ENCODE measurements around the gene XPR1. TPM values are rescaled to one million over a fixed set of nuclear protein-coding genes. Genes with fewer than 3 reads are reported as not detected.

Gene XPR1
- total RNA-seq, 1 donor, result 25.7 TPM

GRCh38 chr1:180841415-180841814, 209.6 kb downstream of the XPR1 start:
- Histone ChIP-seq H3K4me2 (ENCODE audit: insufficient read depth, low read length) (no peak overlapping the region), H3K36me3 (ENCODE audit: insufficient read depth, low read length) (no peaks in the 10 kb centered on the region), H4K20me1 (ENCODE audit: insufficient read depth, low read length) (no peaks in the 10 kb centered on the region), H3K27me3 (ENCODE audit: insufficient read depth, low read length) (no peaks in the 10 kb centered on the region), H3K4me1 (ENCODE audit: insufficient read depth, low read length) (peaks cover 17% of the 10 kb centered on the region), H3K27ac (ENCODE audit: low read depth, low read length) (peak overlapping the region; percentile 85), H3K4me3 (ENCODE audit: insufficient read depth, low read length) (no peak overlapping the region), H3K9me3 (ENCODE audit: low read depth, low read length) (no peaks in the 10 kb centered on the region), H3K79me2 (ENCODE audit: insufficient read depth, low read length) (no peaks in the 10 kb centered on the region), H2AFZ (ENCODE audit: low read length) (no peak overlapping the region)
- no peak for DNase-seq (ENCODE audit: insufficient read length, low spot score, missing footprints)
- TF ChIP-seq CTCF (IDR thresholded peaks at IDR 0.05; ENCODE audit: extremely low read depth, low read depth, low read length), result no peak

- Histone ChIP-seq H4K20me1 (ENCODE audit: insufficient read depth, low read length) (no peaks in the 10 kb centered on the region), H3K4me3 (ENCODE audit: insufficient read depth, low read length) (no peak overlapping the region), H3K4me1 (ENCODE audit: insufficient read depth, low read length) (peaks cover 17% of the 10 kb centered on the region), H3K27ac (ENCODE audit: low read depth, low read length) (peak overlapping the region; percentile 85), H3K4me2 (ENCODE audit: insufficient read depth, low read length) (peak overlapping the region; percentile 62), H3K79me2 (ENCODE audit: insufficient read depth, low read length) (no peaks in the 10 kb centered on the region), H3K36me3 (ENCODE audit: insufficient read depth, low read length) (no peaks in the 10 kb centered on the region), H3K9me3 (ENCODE audit: low read depth, low read length) (no peaks in the 10 kb centered on the region), H3K27me3 (ENCODE audit: insufficient read depth, low read length) (no peaks in the 10 kb centered on the region), H2AFZ (ENCODE audit: low read length) (no peak overlapping the region)
- TF ChIP-seq CTCF (IDR thresholded peaks at IDR 0.05; ENCODE audit: extremely low read depth, low read depth, low read length), result no peak
- DNase-seq (ENCODE audit: insufficient read length, low spot score, missing footprints), result no peak
Observed at GRCh38 chr1:180842052-180842451, 210.2 kb downstream of the XPR1 start.

- Histone ChIP-seq H3K4me1 (ENCODE audit: insufficient read depth, low read length) (peaks cover 17% of the 10 kb centered on the region), H3K27me3 (ENCODE audit: insufficient read depth, low read length) (no peaks in the 10 kb centered on the region), H3K79me2 (ENCODE audit: insufficient read depth, low read length) (no peaks in the 10 kb centered on the region), H3K9me3 (ENCODE audit: low read depth, low read length) (no peaks in the 10 kb centered on the region), H3K36me3 (ENCODE audit: insufficient read depth, low read length) (no peaks in the 10 kb centered on the region), H3K4me2 (ENCODE audit: insufficient read depth, low read length) (peak overlapping the region; percentile 62), H4K20me1 (ENCODE audit: insufficient read depth, low read length) (no peaks in the 10 kb centered on the region), H3K4me3 (ENCODE audit: insufficient read depth, low read length) (no peak overlapping the region), H3K27ac (ENCODE audit: low read depth, low read length) (peak overlapping the region; percentile 85), H2AFZ (ENCODE audit: low read length) (no peak overlapping the region)
- no peak for DNase-seq (ENCODE audit: insufficient read length, low spot score, missing footprints)
- TF ChIP-seq CTCF (IDR thresholded peaks at IDR 0.05; ENCODE audit: extremely low read depth, low read depth, low read length), result no peak
Observed at GRCh38 chr1:180842491-180843275, 210.9 kb downstream of the XPR1 start.

- DNase-seq (ENCODE audit: insufficient read length, low spot score, missing footprints), result no peak
- Histone ChIP-seq H3K4me2 (ENCODE audit: insufficient read depth, low read length) (no peak overlapping the region), H3K27ac (ENCODE audit: low read depth, low read length) (no peak overlapping the region), H4K20me1 (ENCODE audit: insufficient read depth, low read length) (no peaks in the 10 kb centered on the region), H2AFZ (ENCODE audit: low read length) (no peak overlapping the region), H3K36me3 (ENCODE audit: insufficient read depth, low read length) (no peaks in the 10 kb centered on the region), H3K4me3 (ENCODE audit: insufficient read depth, low read length) (no peak overlapping the region), H3K79me2 (ENCODE audit: insufficient read depth, low read length) (no peaks in the 10 kb centered on the region), H3K27me3 (ENCODE audit: insufficient read depth, low read length) (no peaks in the 10 kb centered on the region), H3K9me3 (ENCODE audit: low read depth, low read length) (no peaks in the 10 kb centered on the region), H3K4me1 (ENCODE audit: insufficient read depth, low read length) (peaks cover 17% of the 10 kb centered on the region)
- no peak for TF ChIP-seq CTCF (IDR thresholded peaks at IDR 0.05; ENCODE audit: extremely low read depth, low read depth, low read length)
Observed at GRCh38 chr1:180845352-180845751, 213.5 kb downstream of the XPR1 start.
